ENCODE data around the gene PTCH1.

DNA sequence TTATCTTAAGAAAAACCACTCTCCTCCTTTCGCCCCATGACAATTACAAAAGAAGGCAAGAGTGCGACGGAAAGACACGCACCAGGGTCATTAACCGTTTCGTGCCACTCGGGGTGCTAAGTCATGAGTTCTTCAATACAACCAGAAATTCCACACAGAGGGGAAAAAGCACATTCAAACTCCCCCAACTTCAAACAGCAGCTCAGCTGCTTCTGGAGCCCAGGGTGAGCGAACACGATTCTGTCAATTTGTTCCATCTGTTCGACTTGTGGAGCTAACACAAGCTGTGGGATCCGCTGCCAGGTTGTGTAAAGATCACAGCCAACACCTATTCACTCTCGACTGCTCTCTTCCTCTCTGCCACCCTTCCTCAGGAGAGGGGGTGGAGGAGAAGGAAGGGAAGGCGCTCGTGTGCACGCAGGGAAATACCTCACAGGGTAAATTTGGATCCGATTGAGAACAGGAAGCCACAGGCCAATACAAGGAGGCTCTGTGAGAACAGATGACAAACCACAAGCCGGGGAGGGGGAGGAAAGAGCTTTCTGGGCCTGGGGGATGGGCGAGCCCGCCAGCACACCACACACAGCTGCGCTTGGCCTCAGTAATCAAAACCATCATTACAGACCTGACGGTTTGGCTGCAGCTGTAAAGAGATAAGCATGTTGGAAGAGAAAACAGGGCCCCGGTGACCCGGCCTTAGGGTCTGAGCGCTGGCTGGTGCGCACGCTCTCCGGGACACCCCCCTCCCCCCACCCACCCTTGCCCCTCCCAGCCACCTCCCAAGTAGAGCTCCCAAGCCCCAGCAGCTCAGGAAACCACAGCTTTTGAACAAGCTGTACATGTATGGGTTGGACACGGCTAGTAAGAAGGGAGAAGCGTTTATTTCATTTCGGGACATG is 54.3 kb downstream of the PTCH1 start:
- TF ChIP-seq EZH2 (IDR thresholded peaks at IDR 0.05; ENCODE audit: low read depth) = no peak
- no peak for TF ChIP-seq CTCF (conservative IDR thresholded peaks at IDR 0.05)

All from PC-9 (cell line).